ENCODE results near the gene ZNF474.
"Not testable (repeated sequence)": the region's sequence is repeated elsewhere in the genome, so short reads cannot be mapped to it uniquely, and the experiment has no call there.

ZNF474 gene

DNA sequence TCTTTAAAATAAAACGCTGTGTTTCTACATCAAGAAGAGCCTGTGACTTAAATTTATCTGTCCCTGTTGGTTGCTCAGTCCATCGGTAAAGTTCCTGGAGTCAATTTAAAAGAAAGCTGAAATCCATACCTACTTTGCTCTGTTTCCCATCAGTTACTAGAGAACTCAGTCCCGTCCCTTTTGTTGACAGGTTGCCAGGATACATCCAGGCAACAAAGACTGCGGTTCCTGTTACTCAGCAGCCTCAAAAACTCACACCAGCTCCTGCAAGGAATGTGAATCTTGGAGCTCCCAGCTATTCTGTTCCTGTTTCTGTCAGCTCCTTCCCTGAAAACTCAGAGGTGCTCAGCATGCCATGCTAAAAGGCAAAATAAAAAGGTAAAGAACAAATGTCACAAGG is at the start of gene ZNF474:
Gene ZNF474 (plus strand): TSS at position 241 of the 400 bp plus-strand sequence. CDS start 22,445 bp downstream, outside the sequence.
- no peak for DNase-seq

DNA sequence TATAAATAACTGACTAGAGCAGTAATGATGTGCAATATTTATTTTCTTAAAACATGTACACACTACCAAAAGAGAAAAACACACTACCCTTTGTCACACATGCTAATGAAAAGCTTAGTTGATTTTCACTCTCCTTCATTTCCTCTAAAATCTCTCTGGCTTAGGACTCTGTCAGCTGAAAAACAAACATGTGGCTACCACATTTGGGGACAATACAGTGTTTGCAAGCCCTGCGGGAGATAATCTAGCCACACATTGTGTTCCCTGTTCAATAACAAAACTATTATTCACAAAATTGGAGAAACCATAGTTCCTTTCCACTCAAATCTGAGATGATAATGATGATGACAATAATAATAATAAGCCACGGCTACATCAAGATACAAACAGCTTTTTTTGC is 47.8 kb upstream of the ZNF474 start:
- no peak for DNase-seq

DNA sequence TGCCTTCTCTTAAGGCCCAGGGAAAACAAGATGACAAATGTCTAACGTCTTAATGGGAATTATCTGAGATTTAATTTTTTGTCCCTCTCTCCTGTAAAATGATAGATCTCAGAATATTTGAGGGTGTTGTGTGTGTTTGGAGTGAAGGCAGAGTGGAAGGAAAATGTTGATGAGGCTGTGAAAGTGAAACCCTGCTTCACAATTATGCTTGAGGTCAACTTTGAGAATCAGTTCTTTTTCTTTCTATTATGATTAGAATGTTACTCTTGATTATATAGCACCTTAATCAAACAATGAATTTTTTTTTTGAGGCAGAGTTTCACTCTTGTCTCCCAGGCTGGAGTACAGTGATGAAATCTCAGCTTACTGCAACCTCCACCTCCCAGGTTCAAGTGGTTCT is 45.8 kb upstream of the ZNF474 start:
- DNase-seq: no peak

DNA sequence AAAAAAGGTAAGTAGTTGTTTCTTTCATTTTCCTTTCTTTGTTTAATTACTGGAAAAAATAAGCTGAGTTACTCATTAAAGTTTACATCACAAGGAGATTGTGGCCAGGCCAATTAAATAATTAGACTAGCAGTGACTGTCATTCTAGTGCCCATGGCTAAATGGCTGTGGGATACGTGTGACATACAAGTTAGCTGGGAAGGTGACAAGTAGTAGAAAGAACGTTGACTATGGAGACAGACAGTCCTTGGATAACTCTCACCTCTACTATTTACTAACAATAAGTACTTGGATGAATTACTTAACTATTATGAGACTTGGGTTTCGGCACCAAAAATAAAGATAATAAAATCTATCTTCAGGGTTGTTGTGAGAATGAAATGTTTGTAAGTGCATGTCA is 44.3 kb upstream of the ZNF474 start:
- DNase-seq: no peak

DNA sequence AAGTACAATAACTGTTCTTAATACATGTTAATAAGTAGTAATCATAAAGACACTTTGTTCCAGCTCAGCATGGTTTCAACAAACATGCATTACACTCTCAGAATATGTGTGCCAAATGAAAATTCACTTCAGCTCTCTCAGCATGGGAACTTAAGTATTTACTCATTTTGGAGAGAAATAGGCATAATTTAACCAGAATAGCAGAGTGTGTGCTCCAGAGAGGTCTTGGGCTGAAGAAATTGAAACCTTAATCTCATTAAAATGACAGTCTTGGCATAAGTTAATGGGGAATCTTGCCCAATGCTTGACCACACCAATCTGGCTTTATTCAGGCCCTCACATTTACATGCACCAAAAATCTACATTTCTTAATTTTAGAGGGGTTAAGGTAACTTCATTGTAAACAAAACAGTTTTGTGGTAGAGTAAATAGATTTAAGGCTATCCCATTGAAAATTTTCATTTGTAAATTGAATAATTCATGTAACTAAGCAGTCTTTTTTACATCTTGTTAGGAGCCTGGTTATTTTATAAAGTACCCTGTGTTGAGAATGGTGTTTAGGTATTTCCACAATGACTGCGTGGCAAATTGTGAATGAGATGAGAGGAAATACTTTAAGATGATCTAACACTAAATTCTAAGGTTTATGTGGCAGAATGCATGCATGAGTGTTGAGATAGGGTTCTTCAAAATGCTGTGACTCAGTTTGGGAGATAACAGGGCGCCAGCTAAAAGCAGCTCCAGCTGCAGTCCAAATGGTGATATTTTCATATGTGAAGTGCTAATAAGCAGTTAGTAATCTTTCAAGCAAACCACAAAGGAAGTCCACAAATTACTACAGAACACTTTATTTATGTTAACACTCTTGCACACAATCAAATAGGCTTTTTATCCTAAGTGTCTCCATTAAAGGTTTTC is 40.0 kb upstream of the ZNF474 start:
- no peak for DNase-seq

DNA sequence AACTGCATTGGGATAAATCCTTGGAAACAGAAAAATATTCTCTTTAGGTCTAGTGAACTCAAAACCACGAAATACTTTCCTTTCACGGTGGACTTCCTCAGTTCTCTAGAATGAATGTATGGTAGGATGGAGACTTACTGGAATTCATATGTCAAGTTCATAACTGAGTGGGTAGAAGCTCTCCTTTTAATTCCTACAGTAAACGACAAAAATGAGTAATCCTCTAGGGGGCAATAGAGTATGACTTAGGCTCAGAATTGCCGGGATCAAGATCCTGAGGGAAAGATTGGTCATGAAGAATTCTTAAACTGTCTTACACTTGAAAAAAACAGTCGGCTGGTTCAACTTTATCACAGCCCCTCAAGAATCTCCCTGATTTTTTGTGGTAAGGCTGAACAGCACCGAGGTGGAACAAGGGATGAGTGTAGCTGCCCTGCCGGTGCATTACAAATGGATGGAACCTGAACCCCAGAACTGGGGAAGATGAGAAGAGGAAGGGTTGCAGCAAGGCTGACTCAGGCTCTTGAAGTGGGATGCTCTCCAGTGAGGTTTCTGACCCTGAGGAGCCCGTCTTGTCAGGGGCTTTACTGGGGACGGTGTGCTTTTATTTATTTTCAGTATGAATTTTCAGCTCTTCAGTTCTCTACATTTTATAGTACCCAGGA is 37.3 kb upstream of the ZNF474 start:
- DNase-seq: no peak

DNA sequence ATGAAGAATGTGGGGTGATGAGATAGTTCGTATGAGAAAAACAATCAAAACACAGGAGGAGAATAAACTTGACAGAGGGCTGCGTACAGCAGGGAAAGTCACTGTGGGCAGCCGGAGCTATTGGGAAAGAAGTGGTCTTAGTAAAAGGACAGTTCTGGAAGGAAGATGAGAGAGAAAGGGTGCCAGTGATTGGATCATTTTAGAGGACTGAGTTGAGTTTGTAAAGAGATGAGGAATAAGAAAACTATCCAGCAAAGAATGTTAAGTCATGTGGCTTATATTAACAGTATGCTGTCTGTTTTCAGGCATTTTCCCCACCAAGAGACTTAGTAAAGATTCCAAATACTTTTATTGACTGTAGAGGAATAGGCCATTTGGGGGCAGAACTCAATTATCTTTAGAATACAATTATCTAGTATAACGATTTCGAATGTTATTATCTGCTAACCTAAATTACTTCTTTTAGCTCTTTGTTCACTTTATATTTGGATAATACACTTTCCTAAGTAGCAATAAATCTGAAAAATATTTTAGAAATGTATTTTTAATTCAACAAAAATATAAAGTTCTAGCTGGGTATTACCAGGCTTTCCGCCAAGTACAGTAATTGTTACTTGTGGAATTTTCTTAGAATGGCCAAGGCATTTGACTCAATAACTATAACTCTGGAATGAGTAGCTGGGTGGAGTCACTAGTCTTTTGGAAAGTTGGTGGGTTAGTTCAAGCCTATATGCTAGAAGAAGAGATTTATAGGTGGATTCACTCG is 35.7 kb upstream of the ZNF474 start:
- no peak for DNase-seq

DNA sequence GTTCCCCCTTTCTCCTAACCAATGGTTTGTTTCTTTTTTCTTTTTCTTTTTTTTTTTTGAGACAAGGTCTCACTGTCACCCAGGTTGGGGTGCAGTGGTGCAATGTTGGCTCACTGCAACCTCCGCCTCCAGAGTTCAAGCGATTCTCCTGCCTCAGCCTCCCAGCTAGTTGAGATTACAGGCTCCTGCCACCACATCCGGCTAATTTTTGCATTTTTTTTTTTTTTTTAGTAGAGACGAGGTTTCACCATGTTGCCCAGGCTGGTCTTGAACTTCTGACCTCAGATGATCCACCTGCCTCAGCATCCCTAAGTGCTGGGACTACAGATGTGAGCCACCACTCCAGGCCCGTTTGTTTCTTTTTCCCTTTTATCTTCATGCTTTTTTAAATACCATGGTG is 35.1 kb upstream of the ZNF474 start:
- not testable (repeated sequence) for DNase-seq

DNA sequence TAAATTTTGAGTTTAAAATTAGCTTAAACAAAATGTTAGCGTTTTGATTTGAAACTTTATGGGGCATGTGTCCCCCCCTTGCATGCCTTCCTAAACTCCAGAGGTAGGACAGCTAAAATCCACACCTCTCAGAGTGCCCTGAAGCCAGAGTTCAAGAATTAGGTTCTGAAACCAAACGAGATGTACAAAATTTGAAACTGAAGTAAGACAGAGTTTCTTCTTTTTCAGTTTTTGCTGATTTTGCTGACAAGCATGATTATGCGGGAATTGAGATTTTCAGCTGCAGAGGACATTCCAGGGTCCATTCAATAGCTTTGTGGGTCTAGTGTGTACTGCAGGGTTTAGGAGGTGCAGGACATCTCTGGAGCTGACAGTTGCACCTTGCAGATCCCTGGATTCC is 34.2 kb upstream of the ZNF474 start:
- no peak for DNase-seq

DNA sequence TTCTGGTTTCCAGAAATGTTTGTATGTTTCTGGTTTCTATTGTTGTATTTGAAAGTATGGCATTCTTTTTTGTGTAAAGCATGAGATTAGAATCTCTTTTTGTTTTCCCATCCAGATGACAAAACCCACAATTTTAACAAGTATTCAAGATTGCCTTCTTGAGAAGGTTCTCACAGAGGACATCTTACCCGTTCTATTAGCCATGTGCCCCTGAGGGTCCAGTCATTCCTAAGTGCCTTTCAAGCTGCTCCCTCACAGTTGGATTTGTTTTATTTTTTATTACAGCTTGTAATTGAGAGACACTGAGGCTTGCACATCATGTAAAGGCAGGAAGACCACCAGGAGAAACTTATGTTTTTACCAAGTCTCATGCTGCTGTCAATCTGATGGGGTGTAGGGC is 32.0 kb upstream of the ZNF474 start:
- no peak for DNase-seq

DNA sequence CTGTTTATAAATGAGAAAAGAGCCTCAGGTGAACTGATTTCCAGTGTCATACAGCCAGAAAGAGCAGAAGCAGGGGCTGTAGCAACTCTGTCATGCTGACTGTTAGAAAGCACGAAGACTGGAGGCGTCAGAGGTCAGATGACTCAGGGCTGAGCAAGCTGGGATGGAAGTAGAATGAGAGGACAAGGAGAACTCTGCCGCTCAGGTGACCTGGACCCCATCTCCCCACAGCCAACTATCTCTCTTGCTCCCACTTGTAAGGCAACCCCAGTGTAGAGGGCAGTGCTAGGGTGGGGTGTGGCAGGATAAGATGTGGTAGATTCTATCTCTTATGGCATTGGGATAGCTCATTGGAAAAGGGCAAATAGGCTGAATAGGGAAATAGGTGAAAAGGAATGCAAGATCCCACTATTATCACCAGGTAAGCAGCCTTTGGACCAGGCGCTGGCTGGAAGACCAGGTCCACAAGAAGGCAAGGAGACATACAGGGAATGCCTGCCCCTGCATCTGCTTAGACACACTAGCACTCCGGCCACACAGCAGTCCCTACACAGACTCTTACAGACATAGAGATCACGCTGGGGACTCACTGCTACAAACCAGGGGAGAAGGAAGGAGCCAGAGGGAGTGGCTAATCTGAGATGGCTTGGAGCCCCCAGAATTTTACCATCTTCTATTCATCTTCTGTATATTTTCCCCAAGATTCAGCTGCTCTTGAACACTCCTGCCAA is 30.1 kb upstream of the ZNF474 start:
- DNase-seq: no peak

DNA sequence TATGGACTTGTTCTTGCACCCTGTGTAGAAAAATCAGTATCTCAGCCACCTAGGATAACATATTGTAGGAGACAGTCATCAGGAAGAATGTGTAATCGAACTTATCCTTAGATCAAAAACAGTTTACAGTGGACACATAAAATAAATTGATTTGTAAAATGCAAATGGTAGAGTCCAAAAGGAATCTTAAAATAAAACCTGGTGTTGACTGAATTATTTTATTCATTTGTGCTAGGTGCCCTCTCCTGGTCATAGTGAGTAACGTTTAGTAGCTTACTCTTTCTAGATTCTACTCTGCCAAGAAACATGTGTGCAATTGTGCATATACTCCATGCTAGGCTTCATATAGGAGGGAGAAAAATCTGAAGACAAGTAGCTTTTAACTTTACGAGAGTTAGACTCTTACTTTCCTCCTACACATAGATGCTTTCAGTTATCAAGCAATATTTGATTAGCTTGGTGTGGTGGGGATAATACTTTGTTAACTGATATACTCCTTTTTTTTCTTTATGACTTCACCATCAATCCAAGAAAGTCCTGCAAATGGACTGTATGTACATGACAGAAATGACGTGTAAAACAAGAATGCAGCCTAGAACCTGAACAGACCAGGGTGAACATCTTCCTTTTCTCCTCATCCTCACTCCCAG is 27.6 kb upstream of the ZNF474 start:
- DNase-seq: no peak

DNA sequence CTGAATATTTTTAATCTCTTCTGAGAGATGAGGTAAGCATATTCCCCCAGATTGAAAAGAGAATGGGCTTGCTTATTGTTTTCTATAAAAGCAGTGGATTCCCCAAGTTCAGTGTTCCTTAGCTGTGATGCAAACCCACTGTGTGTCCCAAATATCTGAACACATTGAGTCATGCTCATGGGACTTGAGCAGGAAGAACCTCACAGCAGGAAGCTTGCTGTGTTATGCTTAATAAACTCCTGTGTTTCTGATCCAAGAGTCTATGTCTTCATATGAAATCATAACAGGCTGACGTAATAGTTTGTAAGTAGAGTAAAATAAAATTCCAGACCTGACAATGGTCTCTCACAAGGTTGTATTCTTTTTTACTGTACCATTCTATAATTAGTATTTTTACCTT is 26.5 kb upstream of the ZNF474 start:
- no peak for DNase-seq

DNA sequence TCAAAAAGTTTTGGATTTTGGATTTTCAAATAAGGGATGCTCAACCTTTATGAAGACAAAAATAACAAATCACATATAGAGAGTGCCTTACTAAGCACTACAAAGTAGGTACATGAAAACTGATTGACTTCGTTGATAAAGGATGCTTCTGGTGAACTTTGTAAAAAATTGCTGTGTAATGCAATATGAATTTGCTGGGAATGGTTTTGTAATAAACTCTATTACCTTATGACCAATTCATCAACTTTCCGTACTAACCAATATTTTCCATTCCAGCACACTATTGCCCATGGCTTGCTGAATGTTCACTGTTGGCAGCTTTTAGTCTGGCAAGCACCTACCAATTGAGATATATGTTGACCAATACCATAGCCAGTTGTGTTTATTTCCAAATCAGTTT is 23.4 kb upstream of the ZNF474 start:
- no peak for DNase-seq

DNA sequence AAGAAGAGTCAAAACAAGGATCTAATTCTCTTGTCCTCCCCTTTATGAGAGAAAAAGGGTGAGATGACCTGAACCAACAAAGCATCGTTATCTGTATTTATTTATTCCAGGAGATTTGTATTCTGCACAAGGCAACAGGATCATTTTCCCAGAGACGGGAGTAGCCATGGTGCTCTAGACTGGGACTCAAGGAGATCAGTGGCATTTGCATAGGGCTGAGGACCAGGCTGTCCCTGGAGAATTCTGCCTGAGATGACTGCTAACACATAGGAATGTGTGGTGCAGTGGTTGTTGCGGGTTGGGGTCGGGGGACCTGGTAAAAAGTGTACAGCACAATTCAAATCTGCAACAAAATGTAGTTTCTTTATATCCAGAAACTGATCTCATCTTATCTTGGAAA is 22.3 kb upstream of the ZNF474 start:
- DNase-seq: no peak

DNA sequence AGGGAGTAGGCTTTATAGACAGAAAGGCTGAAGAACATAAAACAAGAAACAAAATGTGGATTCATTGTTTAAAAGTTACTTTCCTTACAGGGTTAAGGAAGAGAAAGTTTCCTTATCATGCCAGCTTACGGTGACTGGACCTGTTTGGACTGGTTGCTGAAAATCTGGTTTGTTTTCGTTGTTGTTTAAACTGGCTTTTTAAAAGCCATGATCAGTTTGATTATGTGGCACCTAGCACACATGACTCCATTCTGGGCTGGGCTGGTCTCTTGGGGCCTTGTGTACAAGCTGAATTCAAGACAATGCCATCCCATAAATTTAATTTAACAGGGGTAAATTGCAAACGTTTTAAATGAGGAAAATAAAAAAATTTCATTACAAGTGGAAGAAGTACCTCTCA is 18.4 kb upstream of the ZNF474 start:
- no peak for DNase-seq

DNA sequence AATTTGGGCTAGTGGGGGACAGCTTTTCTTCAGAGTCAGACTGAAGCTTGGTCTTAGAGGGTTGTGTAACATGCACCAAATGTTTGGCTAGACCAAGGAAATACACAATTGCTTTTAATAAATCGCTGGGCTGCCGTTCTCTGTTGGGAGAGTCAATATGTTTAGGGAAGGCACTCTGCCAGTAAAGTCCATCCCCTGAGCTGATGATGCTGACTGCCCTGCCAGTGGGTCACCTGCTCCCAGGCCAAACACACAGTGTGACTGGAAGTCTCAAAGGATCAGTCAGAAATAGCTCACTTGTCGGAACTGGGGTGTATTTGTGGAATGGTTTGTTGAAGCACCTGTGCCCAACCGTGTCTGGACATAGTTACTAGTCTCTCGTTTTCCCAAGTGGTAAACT is 17.9 kb upstream of the ZNF474 start:
- no peak for DNase-seq

DNA sequence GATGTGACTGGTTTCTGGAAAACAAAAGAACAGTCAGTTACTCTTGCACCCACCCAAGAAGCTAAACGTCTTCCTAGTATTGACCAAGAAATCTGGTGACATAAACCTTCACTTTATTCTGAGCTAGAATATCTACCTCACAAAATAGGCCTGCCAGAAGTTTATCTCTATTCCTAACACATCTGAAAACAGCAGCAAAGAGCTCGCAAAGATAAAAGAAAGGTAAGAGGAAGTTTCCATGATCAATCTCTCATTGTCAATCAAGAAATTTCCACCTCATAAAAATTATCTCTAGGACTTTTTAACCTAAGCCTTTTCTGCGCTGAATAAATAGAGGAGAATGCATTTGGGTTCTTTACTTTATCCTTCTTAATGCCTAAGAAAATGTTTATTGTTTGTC is 17.3 kb upstream of the ZNF474 start:
- no peak for DNase-seq

DNA sequence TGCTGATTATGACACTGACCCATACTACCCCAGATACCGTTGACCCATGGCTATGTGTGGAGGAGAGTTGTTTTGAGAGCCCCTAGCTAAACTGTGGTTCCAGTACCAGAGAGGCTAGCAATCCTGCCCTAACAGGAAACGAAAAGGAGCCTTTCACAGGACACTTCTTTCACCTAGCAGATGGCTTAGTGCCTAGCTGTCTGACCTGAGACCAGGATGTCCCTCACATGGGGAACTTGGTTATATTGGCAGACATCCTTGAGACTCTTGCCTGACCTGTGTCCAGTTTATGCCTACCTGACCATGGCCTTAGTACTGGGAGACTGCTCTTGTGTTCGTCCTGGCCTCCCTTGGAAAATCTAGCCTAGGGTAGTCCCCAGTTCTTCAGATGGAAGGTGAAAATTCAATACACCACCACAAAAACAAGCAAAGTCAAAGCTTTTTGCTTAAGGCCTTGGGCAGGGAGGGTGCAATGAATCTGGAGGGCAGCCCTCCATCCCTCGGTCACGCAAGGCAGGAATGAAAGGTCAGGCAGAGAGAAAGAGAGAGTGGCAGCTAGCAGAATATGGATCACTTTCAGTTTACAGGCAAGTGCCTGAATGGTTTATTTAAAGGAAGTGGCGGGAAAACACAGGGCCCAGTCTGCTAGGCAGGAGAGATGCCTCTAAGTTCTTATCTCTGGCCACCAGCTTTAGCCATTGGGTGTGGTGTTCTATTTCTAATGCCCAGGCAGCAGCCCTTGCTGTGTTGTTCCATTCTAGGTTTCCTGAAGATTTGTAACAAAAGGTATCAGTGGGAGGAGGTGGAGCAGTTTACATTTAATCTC is 16.4 kb upstream of the ZNF474 start:
- no peak for DNase-seq

DNA sequence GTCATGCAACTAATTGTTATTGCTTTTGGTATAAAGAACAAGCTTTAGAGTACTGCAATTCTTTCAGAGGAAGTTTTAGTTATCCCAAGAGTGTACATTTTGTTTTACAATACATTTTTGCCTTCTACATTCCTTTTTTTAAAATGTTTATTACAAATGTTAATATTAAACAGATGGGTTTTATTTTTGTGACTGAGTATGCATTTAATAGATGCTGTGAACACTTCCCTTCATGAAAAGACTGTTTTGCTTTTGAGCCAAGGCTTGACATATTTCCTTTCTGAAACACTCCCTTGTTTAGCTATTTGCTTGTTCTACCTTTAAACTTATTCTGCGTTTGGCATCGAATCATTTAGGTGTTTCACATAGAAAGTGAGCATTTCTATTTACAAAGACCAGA is 14.8 kb upstream of the ZNF474 start:
- DNase-seq: no peak

DNA sequence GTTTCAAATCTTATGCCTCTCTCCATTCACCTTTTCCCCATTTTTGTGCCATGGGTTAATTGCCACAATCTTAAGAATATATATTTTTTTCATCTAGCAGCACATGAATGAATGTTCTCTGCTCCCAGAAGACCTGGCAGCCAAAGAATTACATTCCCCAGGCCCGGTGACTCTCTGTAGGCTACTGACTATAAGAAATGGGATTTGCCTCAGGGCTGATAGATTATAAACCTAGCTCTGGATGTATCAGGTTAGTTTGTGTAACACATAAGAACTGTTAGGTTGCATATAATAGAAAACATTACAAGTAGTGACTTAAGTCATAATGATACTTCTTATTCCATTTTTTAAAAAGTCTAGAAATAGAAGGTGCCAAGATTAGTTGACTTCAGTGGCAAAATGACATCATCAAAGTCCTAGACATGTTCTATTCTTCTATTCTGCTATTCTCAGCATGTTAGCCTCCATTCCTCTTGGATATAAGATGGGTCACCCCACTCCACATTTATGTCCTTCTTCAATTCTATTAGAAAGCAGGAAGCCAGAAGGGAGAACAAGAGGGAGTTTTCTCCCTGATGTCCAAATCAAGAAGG is 10.9 kb upstream of the ZNF474 start:
- DNase-seq: no peak

All from activated CD4-positive, alpha-beta T cell treated with anti-CD3 and anti-CD28 coated beads, Interleukin-2, amount 50 U/mL, for 1 hour (primary cell).